HepG2 (cell line): ENCODE measurements around the gene PCDHGA12.

Source experiments
- BCL6 ChIP-seq: IDR thresholded peaks from 2 replicates; pipeline ENCODE4 v1.6.1; 2016; ENCODE audit warnings: missing genetic modification reagents, missing compliant biosample characterization
- CHD2 ChIP-seq: IDR thresholded peaks from 2 replicates; pipeline ENCODE4 v1.6.1; 2011; ENCODE audit warnings: low read depth, low read length, improper control_type of control experiment
- HCFC1 ChIP-seq: fragments of 150-350 bp; IDR thresholded peaks from 2 replicates; pipeline ENCODE4 v1.6.1; 2014; ENCODE audit warnings: low read depth, low read length
- HDAC6 ChIP-seq: fragments of 200-600 bp; sonication (generic); IDR thresholded peaks from 2 replicates; pipeline ENCODE4 v1.7.0; 2017; ENCODE audit warnings: mild to moderate bottlenecking, antibody characterized with exemption, low read length, low read depth

- TF ChIP-seq BCL6 (CRISPR knock-in tag) = no peak
- no peak for TF ChIP-seq CHD2
- no peak for TF ChIP-seq HDAC6
- TF ChIP-seq HCFC1 = no peak
Observed at GRCh38 chr5:141479776-141480175, 49.5 kb downstream of the PCDHGA12 start.
